IMR-90 (cell line): ENCODE measurements around the gene TMEM37.

Experiments
- BHLHE40 ChIP-seq: fragments of 150-350 bp; IDR thresholded peaks from 2 replicates; pipeline ENCODE4 v1.6.1; 2016; ENCODE audit warnings: mild to moderate bottlenecking, low read depth, low read length
- CEBPB ChIP-seq: IDR thresholded peaks from 2 replicates; pipeline ENCODE4 v1.6.1; 2012; ENCODE audit warnings: low read depth, low read length, improper control_type of control experiment
- CHD1 ChIP-seq: IDR thresholded peaks from 2 replicates; pipeline ENCODE4 v1.6.1; 2012; ENCODE audit warnings: low read depth, low read length, improper control_type of control experiment
- POLR2A ChIP-seq: IDR thresholded peaks from 2 replicates; pipeline ENCODE4 v1.6.1; 2012; ENCODE audit warnings: mild to moderate bottlenecking, low read depth, low read length
- TF ChIP-seq, protein P1 (sequence below): conservative IDR thresholded peaks from 2 replicates; pipeline ENCODE4 v1.5.1; 2012; ENCODE audit warnings: mild to moderate bottlenecking, low read depth, low read length, improper control_type of control experiment
- TF ChIP-seq, protein P2 (sequence below): fragments of 150-350 bp; IDR thresholded peaks from 2 replicates; pipeline ENCODE4 v1.6.1; 2017; ENCODE audit warnings: mild to moderate bottlenecking, antibody characterized with exemption, low read length, low read depth

DNA sequence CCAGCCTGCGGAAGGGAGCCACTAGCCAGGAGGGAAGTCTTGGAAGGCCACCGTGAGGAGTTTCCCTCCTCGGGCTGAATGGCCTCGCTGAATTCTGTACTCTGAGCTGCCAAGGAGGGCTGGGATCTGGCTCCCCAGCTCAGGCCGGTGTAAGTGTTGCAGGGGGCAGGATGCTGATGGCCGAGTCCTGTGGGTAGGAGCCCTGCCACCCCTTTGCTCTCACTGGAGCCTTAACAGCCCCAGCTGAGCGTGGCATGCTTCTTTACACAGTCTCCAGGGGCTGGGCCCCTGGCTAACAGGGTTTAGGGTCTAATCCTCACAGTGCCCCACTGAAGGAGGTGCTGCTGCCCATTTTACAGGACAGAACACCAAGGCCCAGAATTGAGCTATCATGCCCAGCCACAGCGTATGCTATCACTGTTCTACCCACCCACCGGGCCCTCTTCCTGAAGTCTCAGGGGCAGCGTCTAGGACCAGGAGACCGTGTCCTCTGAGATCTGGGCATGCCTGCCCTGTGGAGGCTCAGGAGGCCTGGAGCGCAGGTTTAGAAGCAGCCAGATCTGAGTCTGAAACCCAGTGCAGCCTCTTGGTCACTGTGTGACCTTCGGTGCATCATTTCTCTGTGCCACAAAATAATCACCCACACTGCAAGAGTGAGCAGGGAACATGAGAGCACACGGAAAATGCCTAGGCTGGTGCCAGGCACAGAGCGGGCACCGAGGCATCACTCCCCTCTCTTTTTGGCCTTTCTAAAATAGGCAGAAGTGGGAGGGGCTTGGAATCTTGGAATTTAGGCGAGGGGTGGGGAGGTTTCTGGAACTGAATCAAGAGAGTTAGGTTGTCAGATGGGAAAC is 42.9 kb downstream of the TMEM37 start:
- TF ChIP-seq POLR2A (no peak), CHD1 (no peak), CEBPB (no peak), BHLHE40 (no peak)
- TF ChIP-seq, protein P1, sequence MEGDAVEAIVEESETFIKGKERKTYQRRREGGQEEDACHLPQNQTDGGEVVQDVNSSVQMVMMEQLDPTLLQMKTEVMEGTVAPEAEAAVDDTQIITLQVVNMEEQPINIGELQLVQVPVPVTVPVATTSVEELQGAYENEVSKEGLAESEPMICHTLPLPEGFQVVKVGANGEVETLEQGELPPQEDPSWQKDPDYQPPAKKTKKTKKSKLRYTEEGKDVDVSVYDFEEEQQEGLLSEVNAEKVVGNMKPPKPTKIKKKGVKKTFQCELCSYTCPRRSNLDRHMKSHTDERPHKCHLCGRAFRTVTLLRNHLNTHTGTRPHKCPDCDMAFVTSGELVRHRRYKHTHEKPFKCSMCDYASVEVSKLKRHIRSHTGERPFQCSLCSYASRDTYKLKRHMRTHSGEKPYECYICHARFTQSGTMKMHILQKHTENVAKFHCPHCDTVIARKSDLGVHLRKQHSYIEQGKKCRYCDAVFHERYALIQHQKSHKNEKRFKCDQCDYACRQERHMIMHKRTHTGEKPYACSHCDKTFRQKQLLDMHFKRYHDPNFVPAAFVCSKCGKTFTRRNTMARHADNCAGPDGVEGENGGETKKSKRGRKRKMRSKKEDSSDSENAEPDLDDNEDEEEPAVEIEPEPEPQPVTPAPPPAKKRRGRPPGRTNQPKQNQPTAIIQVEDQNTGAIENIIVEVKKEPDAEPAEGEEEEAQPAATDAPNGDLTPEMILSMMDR: no peak
- TF ChIP-seq, protein P2, sequence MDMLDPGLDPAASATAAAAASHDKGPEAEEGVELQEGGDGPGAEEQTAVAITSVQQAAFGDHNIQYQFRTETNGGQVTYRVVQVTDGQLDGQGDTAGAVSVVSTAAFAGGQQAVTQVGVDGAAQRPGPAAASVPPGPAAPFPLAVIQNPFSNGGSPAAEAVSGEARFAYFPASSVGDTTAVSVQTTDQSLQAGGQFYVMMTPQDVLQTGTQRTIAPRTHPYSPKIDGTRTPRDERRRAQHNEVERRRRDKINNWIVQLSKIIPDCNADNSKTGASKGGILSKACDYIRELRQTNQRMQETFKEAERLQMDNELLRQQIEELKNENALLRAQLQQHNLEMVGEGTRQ: no peak
